ENCODE results near the gene SPINK2. TPM values are rescaled to one million over a fixed set of nuclear protein-coding genes. Genes with fewer than 3 reads are reported as not detected.
A peak's percentile ranks its signal among the peaks of the same experiment; 100 is the strongest.

SPINK2 gene
- polyA plus RNA-seq = 0.72 TPM
- long read RNA-seq, donor 1, partial matches to known transcripts = 0 of 1 reads
- long read RNA-seq, donor 1, other reads (novel, unspliced or antisense) = 0 of 1 reads
- long read RNA-seq, donor 2 = 0 reads
- long read RNA-seq, donor 3 = 0 reads
- long read RNA-seq, donor 4 = 0 reads
- long read RNA-seq, donor 5 = 0 reads
- long read RNA-seq, donor 6 = 0 reads
- long read RNA-seq, donor 7, partial matches to known transcripts = 0 of 1 reads
- long read RNA-seq, donor 7, other reads (novel, unspliced or antisense) = 0 of 1 reads
- long read RNA-seq, donor 8 = 0 reads
- long read RNA-seq, donor 9, partial matches to known transcripts = 0 of 2 reads
- long read RNA-seq, donor 9, other reads (novel, unspliced or antisense) = 0 of 2 reads
- long read RNA-seq, donor 10 = 0 reads
- long read RNA-seq, donor 11, partial matches to known transcripts = 0 of 1 reads
- long read RNA-seq, donor 11, other reads (novel, unspliced or antisense) = 0 of 1 reads

- no peaks in the 10 kb centered on the region for H3K9me3 ChIP-seq (ENCODE audit: control insufficient read depth, low read depth, low read length)
- H3K27me3 ChIP-seq (ENCODE audit: control insufficient read depth, insufficient read depth, low read length) = peaks cover 35% of the 10 kb centered on the region
- peak in 1 of 2 donors; percentile 40 for DNase-seq
- 0% methylated on average over 1 of the region's 58 CpGs for WGBS (ENCODE audit: insufficient coverage, low lambda C conversion rate)
- H3K4me1 ChIP-seq (ENCODE audit: control insufficient read depth, insufficient read depth, low read length) = peaks cover 5% of the 10 kb centered on the region
- no peak within 1 kb of the TSS for H3K27ac ChIP-seq (ENCODE audit: low read length)
- H3K4me3 ChIP-seq (ENCODE audit: low read length) = peak within 1 kb of the TSS; percentile 34
- H3K36me3 ChIP-seq (ENCODE audit: control insufficient read depth, insufficient read depth, low read length) = no peaks in the 10 kb centered on the region
Measured at GRCh38 chr4:56821381-56822243, at the start of gene SPINK2. TSS of gene SPINK2 (minus strand) at chr4:56821701. CDS start at chr4:56821662, 39 bp downstream.

GRCh38 chr4:56870946-56871345, 49.4 kb upstream of the SPINK2 start:
- Histone ChIP-seq H3K9me3 (ENCODE audit: control insufficient read depth, low read depth, low read length) (no peaks in the 10 kb centered on the region), H3K4me3 (ENCODE audit: low read length) (no peak overlapping the region), H3K36me3 (ENCODE audit: control insufficient read depth, insufficient read depth, low read length) (no peaks in the 10 kb centered on the region), H3K27ac (ENCODE audit: low read length) (no peak overlapping the region), H3K4me1 (ENCODE audit: control insufficient read depth, insufficient read depth, low read length) (no peaks in the 10 kb centered on the region), H3K27me3 (ENCODE audit: control insufficient read depth, insufficient read depth, low read length) (no peaks in the 10 kb centered on the region)
- 67% methylated on average over 2 of the region's 4 CpGs for WGBS (ENCODE audit: insufficient coverage, low lambda C conversion rate)
- DNase-seq = peak in 1 of 2 donors; percentile 6

GRCh38 chr4:56863441-56864139, 42.1 kb upstream of the SPINK2 start:
- Histone ChIP-seq H3K27ac (ENCODE audit: low read length) (no peak overlapping the region), H3K36me3 (ENCODE audit: control insufficient read depth, insufficient read depth, low read length) (no peaks in the 10 kb centered on the region)

GRCh38 chr4:56861360-56861759, 39.9 kb upstream of the SPINK2 start:
- no peaks in the 10 kb centered on the region for H3K4me1 ChIP-seq (ENCODE audit: control insufficient read depth, insufficient read depth, low read length)
- DNase-seq = no peak
- whole genome bisulfite sequencing (ENCODE audit: insufficient coverage, low lambda C conversion rate) = no CpG with 5 or more reads among the region's 1 CpG
- H3K27me3 ChIP-seq (ENCODE audit: control insufficient read depth, insufficient read depth, low read length) = peaks cover 4% of the 10 kb centered on the region
- H3K9me3 ChIP-seq (ENCODE audit: control insufficient read depth, low read depth, low read length) = no peaks in the 10 kb centered on the region
- H3K36me3 ChIP-seq (ENCODE audit: control insufficient read depth, insufficient read depth, low read length) = no peaks in the 10 kb centered on the region
- no peak overlapping the region for H3K4me3 ChIP-seq (ENCODE audit: low read length)
- H3K27ac ChIP-seq (ENCODE audit: low read length) = no peak overlapping the region

More at GRCh38 chr4:56863441-56864139, 42.1 kb upstream of the SPINK2 start:
- no peaks in the 10 kb centered on the region for H3K9me3 ChIP-seq (ENCODE audit: control insufficient read depth, low read depth, low read length)
- no peak for DNase-seq
- no CpG with 5 or more reads among the region's 7 CpGs for WGBS (ENCODE audit: insufficient coverage, low lambda C conversion rate)
- no peak overlapping the region for H3K4me3 ChIP-seq (ENCODE audit: low read length)
- H3K4me1 ChIP-seq (ENCODE audit: control insufficient read depth, insufficient read depth, low read length) = no peaks in the 10 kb centered on the region
- no peaks in the 10 kb centered on the region for H3K27me3 ChIP-seq (ENCODE audit: control insufficient read depth, insufficient read depth, low read length)

GRCh38 chr4:56860781-56861180, 39.3 kb upstream of the SPINK2 start:
- 100% methylated on average over 2 of the region's 3 CpGs for WGBS (ENCODE audit: insufficient coverage, low lambda C conversion rate)
- H3K4me1 ChIP-seq (ENCODE audit: control insufficient read depth, insufficient read depth, low read length) = no peaks in the 10 kb centered on the region
- no peak overlapping the region for H3K27ac ChIP-seq (ENCODE audit: low read length)
- no peak overlapping the region for H3K4me3 ChIP-seq (ENCODE audit: low read length)
- H3K9me3 ChIP-seq (ENCODE audit: control insufficient read depth, low read depth, low read length) = no peaks in the 10 kb centered on the region
- peaks cover 4% of the 10 kb centered on the region for H3K27me3 ChIP-seq (ENCODE audit: control insufficient read depth, insufficient read depth, low read length)
- DNase-seq = no peak
- H3K36me3 ChIP-seq (ENCODE audit: control insufficient read depth, insufficient read depth, low read length) = no peaks in the 10 kb centered on the region

GRCh38 chr4:56859841-56860240, 38.3 kb upstream of the SPINK2 start:
- no CpG with 5 or more reads among the region's 5 CpGs for WGBS (ENCODE audit: insufficient coverage, low lambda C conversion rate)

GRCh38 chr4:56857601-56858309, 36.3 kb upstream of the SPINK2 start:
- no CpG with 5 or more reads among the region's 2 CpGs for WGBS (ENCODE audit: insufficient coverage, low lambda C conversion rate)
- Histone ChIP-seq H3K4me3 (ENCODE audit: low read length) (no peak overlapping the region), H3K27me3 (ENCODE audit: control insufficient read depth, insufficient read depth, low read length) (peaks cover 4% of the 10 kb centered on the region), H3K9me3 (ENCODE audit: control insufficient read depth, low read depth, low read length) (no peaks in the 10 kb centered on the region), H3K36me3 (ENCODE audit: control insufficient read depth, insufficient read depth, low read length) (no peaks in the 10 kb centered on the region), H3K27ac (ENCODE audit: low read length) (no peak overlapping the region), H3K4me1 (ENCODE audit: control insufficient read depth, insufficient read depth, low read length) (no peaks in the 10 kb centered on the region)
- DNase-seq = no peak

More at GRCh38 chr4:56859841-56860240, 38.3 kb upstream of the SPINK2 start:
- Histone ChIP-seq H3K4me1 (ENCODE audit: control insufficient read depth, insufficient read depth, low read length) (no peaks in the 10 kb centered on the region), H3K9me3 (ENCODE audit: control insufficient read depth, low read depth, low read length) (no peaks in the 10 kb centered on the region), H3K27me3 (ENCODE audit: control insufficient read depth, insufficient read depth, low read length) (peaks cover 4% of the 10 kb centered on the region), H3K27ac (ENCODE audit: low read length) (no peak overlapping the region), H3K4me3 (ENCODE audit: low read length) (no peak overlapping the region), H3K36me3 (ENCODE audit: control insufficient read depth, insufficient read depth, low read length) (no peaks in the 10 kb centered on the region)
- DNase-seq = no peak

GRCh38 chr4:56856656-56857055, 35.2 kb upstream of the SPINK2 start:
- Histone ChIP-seq H3K4me1 (ENCODE audit: control insufficient read depth, insufficient read depth, low read length) (no peaks in the 10 kb centered on the region), H3K36me3 (ENCODE audit: control insufficient read depth, insufficient read depth, low read length) (no peaks in the 10 kb centered on the region), H3K27me3 (ENCODE audit: control insufficient read depth, insufficient read depth, low read length) (peaks cover 4% of the 10 kb centered on the region), H3K9me3 (ENCODE audit: control insufficient read depth, low read depth, low read length) (no peaks in the 10 kb centered on the region), H3K4me3 (ENCODE audit: low read length) (no peak overlapping the region), H3K27ac (ENCODE audit: low read length) (no peak overlapping the region)
- WGBS (ENCODE audit: insufficient coverage, low lambda C conversion rate) = 0% methylated on average over 1 of the region's 5 CpGs
- no peak for DNase-seq

GRCh38 chr4:56850910-56851309, 29.4 kb upstream of the SPINK2 start:
- H3K27ac ChIP-seq (ENCODE audit: low read length) = no peak overlapping the region
- no peaks in the 10 kb centered on the region for H3K36me3 ChIP-seq (ENCODE audit: control insufficient read depth, insufficient read depth, low read length)
- no peaks in the 10 kb centered on the region for H3K27me3 ChIP-seq (ENCODE audit: control insufficient read depth, insufficient read depth, low read length)
- no peaks in the 10 kb centered on the region for H3K4me1 ChIP-seq (ENCODE audit: control insufficient read depth, insufficient read depth, low read length)
- no peak overlapping the region for H3K4me3 ChIP-seq (ENCODE audit: low read length)
- no peaks in the 10 kb centered on the region for H3K9me3 ChIP-seq (ENCODE audit: control insufficient read depth, low read depth, low read length)
- WGBS (ENCODE audit: insufficient coverage, low lambda C conversion rate) = no CpG with 5 or more reads among the region's 1 CpG
- DNase-seq = no peak

All from large intestine (tissue), 12 donors.